ENCODE results near the gene RNF145.

DNA sequence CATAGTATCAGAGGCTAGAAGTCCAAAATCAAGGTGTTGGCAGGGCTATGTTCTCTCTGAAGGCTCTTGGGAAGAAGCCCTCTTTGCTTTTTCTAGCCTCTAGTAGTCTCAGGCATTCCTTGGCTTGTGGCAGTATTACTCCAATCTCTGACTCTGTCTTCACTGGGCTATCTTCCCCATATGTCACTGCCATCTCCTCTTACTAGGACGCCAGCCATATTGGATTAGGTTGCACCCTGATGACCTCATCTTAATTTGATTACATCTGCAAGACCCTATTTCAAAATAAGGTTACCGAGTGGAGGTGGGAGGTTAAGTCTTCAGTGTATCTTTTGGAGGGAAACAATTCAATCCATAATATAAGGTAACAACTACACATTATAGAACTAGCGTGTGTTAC, 88.3 kb downstream of the RNF145 start:
- TF ChIP-seq, protein P1, sequence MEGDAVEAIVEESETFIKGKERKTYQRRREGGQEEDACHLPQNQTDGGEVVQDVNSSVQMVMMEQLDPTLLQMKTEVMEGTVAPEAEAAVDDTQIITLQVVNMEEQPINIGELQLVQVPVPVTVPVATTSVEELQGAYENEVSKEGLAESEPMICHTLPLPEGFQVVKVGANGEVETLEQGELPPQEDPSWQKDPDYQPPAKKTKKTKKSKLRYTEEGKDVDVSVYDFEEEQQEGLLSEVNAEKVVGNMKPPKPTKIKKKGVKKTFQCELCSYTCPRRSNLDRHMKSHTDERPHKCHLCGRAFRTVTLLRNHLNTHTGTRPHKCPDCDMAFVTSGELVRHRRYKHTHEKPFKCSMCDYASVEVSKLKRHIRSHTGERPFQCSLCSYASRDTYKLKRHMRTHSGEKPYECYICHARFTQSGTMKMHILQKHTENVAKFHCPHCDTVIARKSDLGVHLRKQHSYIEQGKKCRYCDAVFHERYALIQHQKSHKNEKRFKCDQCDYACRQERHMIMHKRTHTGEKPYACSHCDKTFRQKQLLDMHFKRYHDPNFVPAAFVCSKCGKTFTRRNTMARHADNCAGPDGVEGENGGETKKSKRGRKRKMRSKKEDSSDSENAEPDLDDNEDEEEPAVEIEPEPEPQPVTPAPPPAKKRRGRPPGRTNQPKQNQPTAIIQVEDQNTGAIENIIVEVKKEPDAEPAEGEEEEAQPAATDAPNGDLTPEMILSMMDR (IDR thresholded peaks at IDR 0.05): no peak
- TF ChIP-seq POLR2A (IDR thresholded peaks at IDR 0.05): no peak
